ENCODE measurements around the gene BAZ1A.
A peak's percentile ranks its signal among the peaks of the same experiment; 100 is the strongest.

BAZ1A gene

DNA sequence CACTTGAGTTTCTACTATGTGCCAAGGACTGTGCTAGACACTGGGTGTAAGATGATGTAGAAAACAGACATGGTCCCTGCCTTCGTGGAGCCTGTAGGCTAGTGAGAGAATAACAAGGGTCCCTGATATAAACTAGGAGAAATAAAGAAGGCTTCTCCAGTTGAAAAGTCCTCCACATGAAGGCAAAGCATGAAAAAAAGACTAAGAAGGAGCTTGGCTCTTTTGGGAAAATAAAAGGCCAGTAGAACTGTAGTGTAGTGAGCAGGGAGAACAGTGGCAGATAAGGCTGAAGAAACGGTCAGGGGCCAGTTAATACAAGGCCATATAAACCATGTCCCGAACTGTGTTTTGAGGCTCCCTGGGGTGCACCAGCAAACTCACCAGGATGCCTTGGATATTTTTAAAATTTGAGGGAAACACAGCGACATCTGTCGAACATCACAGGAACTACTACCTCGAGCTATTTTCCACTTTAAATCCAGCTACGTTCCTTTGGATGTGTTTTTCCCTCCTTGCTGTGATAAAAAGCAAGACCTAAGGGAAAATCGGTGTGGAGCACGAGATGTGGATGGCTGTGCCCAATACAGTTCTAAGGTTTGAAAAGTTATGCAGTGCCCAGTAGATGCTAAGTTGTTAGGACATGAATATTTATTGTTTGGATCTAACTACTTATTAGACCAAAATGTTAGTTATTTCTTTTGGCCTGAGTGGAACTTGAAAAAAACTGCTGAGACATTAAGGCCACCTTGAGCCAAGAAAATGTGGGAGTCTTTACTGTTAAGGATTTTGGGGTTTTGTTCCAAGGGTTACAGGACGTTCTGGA, 152.2 kb downstream of the BAZ1A start:
- peak; percentile 53 for DNase-seq (ENCODE audit: low spot score)

DNA sequence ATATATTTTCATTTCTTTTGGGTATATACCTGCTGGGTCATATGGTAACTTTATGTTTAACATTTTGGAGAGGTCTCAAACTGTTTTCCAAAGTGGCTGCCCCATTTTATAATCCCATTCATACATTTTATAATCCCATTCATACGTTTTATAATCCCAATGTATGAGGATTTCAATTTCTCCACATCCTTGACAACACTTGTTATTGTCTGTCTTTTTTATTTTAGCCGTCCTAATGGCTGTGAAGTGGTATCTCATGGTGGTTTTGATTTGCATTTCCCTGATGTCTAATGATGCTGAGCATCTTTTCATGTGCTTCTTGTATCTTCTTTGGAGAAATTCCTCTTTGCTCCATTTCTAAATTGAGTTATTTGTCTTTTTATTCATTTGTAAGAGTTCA, 154.0 kb downstream of the BAZ1A start:
- no peak for DNase-seq (ENCODE audit: low spot score)

DNA sequence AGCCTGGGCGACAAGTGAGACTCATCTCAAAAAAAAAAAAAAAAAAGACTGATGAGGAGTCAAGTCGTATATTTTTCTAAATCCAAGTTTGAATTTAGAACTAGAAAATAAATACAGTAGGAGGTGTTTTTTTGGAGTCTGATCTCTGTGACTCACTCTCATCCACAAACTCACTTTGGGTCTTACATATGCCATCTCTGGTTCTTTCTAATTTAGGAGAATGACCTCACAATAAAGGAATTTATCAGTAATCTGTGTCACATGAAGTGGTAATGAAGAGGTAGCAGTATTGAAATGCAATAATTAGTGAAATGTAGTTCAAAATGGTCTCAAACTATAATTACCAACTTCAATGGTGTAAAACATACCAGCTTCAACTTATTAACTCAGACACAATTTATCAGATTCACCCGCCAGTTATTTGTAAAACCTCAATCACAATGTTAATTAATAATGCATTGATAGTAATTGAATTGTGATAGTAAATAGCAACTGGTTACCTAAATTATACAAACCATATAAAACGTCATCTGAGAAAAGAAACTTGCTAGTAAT, 156.3 kb downstream of the BAZ1A start:
- DNase-seq (ENCODE audit: low spot score) = no peak

DNA sequence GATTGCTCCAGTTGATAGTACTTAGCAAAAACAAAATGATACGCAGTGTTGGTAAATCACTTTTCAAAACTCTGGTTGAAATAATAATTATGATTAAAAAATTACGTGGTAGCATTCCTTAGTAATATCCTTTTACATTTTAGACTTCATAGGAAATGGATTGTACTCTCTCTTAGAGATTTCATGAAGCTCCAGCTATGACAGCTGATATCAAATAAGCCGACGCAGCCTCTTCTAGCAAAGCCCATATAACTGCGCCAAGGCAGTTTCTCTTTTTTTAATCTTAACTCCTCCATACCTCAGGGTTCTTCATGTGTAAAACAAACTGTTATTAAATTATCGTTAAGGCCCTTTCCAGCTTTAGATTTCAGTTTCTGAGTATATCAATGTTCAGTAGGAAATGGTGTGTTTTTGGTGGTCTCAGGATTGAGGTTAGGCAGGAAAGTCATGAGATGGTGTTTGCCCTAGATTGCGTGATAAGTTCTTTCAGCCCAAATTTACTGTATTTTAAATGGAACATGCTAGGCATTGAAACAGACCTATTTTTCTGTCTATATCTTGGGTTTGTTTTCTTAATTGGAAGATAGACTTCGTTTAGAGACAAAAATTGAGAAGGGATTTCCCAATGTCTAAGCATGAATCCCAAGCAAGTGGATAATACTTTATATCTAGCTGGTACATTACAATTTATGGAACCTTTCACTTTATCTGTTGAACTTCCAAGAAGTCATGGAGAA, 159.9 kb downstream of the BAZ1A start:
- DNase-seq (ENCODE audit: low spot score) = no peak

DNA sequence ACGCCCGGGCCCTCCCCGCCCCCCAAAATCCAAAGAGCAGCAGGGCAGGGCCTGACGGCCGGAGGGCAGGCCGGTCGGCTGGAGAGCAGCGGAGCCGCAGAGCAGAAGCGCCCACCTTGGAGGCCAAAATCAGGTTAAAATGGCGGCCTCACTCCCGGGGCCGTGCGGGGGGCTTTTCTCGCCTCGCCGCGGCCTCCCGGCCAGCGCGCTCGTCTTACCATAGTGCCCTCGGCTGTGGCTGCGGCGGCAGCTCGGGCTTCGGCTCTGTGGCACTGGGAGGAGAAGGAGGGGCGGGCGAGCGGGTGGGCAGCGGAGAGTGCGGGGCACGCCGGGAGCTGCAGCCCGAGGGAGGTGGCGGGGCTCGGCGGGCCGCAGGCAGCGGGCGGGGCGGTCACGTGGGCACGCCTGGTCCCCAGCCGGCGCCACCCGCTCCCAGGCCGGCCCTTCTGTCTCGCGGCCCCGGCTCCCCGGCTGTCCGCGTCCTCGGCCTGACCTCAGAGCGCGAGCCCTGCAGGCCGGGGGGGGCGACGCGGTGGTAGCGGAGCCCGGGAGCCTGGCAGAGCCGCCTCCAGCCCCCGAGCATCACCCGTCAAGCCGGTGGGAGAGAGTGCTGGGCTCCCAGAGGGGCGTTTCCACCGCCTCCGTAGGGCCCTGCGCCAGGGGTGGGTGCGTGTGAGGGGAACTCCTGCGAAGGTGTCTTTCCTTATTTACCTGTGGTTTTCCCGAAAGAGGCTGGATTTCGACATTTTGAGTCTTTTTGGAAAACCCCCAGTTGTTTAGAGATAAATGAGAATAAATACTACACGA, 160.6 kb downstream of the BAZ1A start, which contains the start of gene CFL2:
CFL2 (minus strand) TSS at position 274 of the 807 bp plus-strand sequence; CDS start at position 221, 53 bp downstream.
- DNase-seq (ENCODE audit: low spot score) = peak; percentile 53

DNA sequence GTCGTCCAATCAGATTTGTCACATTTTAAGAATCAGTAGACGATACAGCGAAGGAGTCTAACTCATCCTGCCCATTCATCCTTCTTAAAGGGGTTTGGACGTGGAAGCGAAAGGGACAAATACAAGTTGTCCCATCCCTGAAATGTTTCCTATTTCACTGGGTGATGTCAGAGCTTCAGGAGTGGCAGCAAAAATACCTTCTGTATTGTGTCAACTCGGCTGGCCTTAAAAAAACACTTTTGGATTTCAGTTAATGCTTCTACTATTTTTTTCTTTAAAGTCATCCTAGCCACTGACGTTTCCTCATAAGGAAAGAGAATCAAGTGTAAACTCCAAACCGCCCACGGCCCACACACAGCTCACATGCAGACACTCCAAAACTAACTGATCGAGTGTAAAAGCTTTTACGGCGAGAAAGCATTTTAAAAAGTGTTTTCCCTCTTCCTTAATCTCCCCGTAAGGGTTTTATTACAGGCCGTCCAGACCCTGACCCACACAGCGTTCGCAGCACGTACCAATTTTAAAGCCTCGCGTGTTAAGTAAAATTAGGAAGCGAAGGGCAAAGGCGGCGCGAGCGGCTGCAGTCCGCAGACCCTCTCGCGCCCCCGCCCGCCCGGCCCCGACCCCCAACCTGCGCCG, 161.4 kb downstream of the BAZ1A start:
- DNase-seq (ENCODE audit: low spot score) = peak; percentile 28

DNA sequence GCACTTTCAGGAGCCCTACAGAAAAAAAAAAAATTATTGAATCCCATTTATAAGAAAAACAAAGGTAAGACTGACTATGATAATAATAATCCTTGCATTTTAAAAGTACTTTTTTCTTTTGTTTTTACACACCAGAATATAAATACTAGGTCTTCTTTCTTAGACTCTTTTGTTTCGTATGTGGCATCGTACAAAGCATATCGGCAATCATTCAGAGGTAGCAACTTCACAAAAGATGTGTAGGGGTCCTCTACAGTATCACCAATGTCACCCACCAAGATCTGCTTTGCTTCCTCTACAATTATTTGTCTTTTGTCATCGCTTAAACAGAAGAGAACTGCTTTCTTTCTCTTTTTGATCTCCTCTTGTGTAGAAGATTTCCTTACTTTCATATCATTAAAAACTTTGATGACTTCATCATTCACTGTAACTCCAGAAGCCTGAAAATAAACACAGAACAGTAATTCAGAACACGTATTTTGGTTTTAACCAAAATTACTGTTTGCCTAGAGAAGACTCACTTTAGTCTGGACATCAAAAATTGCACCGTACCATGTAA, 162.0 kb downstream of the BAZ1A start:
- DNase-seq (ENCODE audit: low spot score) = peak; percentile 20

DNA sequence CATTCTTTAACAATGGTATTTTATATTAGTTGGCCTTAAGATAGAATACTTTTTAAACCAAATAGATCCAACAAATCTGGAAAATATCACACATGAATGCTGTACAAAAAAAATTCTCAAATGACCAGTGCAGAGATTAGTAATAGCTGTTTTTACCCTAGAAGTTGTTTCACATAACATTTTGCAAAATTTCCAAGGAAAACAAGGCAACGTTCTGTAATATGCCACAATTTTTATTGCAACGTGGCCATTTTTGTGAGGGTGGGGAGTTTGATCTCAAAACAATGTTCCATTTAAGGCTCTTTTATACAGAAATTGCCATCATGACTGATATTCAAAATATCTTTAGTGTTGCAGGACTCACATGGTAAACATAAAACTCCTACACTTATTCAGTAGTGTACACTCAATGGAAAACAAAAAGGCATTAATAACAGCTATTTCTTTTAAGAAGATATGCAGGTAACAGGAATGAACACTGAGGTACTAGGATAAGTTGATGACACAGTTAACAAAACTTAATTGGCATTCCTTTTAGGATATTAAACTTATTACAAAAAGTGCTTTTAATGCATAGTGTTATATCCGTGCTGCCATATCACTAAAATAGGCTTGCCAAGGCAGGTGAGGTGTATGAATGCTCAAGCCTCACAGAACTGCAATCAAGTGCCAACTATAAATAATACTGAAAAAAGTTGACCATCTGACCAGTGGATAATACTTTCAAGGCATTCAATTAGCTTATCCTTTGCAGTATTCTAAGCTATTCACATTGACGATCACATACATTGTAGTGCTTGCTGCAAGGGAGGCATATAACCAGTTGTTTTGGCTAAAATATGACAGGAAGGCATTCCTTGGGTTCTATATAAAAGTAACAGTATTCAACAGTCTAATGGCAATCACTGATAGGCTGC, 163.1 kb downstream of the BAZ1A start:
- no peak for DNase-seq (ENCODE audit: low spot score)

DNA sequence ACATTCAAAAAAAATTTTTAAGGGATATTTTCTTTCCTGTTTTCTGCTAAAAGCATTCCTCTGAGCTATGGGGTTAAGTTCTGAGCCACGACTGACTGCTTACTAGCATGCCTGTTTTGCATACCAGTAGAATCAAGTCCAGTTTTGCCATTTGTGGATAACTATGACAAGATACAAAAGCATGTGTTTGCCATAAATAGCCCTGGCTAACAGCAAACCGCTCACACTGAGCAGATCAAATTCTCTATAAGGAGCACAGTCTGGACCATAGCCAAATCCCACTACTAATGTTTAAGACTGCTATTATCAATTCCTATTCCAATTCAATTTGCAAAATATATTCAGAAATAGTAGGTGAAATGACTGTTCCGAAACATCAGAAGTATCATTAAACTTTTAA, 164.0 kb downstream of the BAZ1A start:
- peak; percentile 63 for DNase-seq (ENCODE audit: low spot score)

DNA sequence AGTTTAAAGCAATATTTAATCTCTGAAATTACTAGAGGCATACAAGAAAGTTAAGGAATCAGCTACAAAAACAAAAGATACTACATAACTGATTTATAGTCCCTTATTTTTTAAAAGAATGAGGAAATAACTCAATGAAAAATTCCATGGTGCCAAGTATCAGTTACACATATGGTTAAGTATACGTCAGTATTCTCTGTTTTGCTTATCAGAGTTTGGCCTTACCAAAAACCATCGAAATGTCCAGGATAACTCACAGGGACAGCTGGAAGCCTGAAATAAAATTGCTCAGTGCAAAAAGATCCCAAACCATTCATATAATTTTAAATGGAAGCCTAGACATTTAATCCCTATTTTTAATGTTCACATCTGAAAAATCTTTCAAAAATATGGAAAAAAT, 164.4 kb downstream of the BAZ1A start:
- DNase-seq (ENCODE audit: low spot score) = no peak

DNA sequence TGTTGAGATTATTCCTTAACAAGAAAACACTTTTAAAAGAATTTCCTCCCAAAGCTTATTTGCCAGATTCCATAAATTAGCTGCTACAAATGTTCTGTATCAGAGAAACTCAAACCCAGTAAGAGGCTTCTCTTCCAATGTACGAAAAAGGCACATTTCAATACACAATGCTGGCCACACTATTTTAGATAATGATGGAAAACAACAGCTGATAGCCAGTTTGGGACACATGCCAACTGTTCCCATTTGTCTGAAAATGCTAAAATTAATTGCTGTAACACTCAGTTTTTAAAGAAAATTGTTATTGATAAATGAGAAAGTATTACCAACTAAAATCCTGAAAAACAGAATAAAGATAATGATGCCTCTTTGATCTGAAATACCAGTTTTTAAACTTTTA, 165.2 kb downstream of the BAZ1A start:
- DNase-seq (ENCODE audit: low spot score) = no peak

DNA sequence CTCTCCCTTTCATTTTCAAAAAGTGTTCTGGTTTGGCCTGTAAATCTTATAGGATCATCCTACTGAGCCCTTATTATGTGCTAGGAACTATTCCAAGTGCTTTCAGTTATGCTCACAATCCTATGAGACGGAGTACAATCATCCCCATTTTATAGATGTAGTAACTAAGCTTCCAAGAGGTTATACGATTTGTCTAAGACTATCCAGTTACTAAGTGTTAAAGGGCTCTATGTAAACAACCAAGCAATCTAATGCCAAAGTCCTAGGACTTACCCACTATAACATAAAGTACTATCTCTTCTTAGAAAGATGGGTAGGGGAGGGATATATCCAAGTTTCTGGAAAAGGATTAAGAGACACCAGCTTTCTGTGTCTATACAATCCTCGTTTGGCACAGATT, 167.4 kb downstream of the BAZ1A start:
- no peak for DNase-seq (ENCODE audit: low spot score)
